MCF 10A (cell line): ENCODE data around the gene GMPR2. TPM values are rescaled to one million over a fixed set of nuclear protein-coding genes. Genes with fewer than 3 reads are reported as not detected.

Experiments
- BruUV-seq: library from RNA; stranded (reverse); fragments of 400-500 nt; replicated peaks from 2 replicates; lab custom pipeline; 2021; lab: Mats Ljungman, UMichigan
- CTCF ChIA-PET: fragments of 300-600 bp; sonication (Branson Sonifier 250); formaldehyde crosslinking; extraction: SDS; loops from one replicate; lab custom pipeline; 2021; ENCODE audit warnings: antibody characterized with exemption, inconsistent platforms; lab: Yijun Ruan, JAX
- POLR2A ChIA-PET: fragments of 300-600, 350-650 bp; sonication (Branson Sonifier 250); formaldehyde crosslinking; extraction: SDS; loops from one replicate; lab custom pipeline; 2020; ENCODE audit warnings: antibody characterized with exemption, inconsistent platforms; lab: Yijun Ruan, JAX
- DNase-seq: peaks from one replicate; pipeline ENCODE4 v3.0.0-alpha.2; 2018; ENCODE audit not compliant: unreplicated experiment
- H3K27ac Mint-ChIP-seq: one replicate; pipeline ENCODE4 v1.8.0; 2022; ENCODE audit warnings: mild to moderate bottlenecking, low read depth, mixed read lengths; ENCODE audit not compliant: unreplicated experiment
- H3K27me3 Mint-ChIP-seq: one replicate; pipeline ENCODE4 v1.8.0; 2022; ENCODE audit warnings: mixed read lengths; ENCODE audit not compliant: insufficient read depth, unreplicated experiment
- H3K36me3 Mint-ChIP-seq: one replicate; pipeline ENCODE4 v1.8.0; 2022; ENCODE audit warnings: mild to moderate bottlenecking, moderate library complexity, mixed read lengths; ENCODE audit not compliant: insufficient read depth, unreplicated experiment
- H3K4me1 Mint-ChIP-seq: one replicate; pipeline ENCODE4 v1.8.0; 2022; ENCODE audit warnings: mixed read lengths; ENCODE audit not compliant: insufficient read depth, unreplicated experiment
- H3K4me3 Mint-ChIP-seq: one replicate; pipeline ENCODE4 v1.8.0; 2022; ENCODE audit warnings: mild to moderate bottlenecking, moderate library complexity, mixed read lengths; ENCODE audit not compliant: unreplicated experiment
- H3K9me3 Mint-ChIP-seq: one replicate; pipeline ENCODE4 v1.8.0; 2022; ENCODE audit warnings: mixed read lengths; ENCODE audit not compliant: unreplicated experiment
- CTCF ChIP-seq: fragments of 200-600 bp; IDR thresholded peaks from one replicate; pipeline ENCODE4 v1.8.0; 2022; ENCODE audit warnings: antibody characterized with exemption, mild to moderate bottlenecking; ENCODE audit not compliant: unreplicated experiment
- intact Hi-C: fragments of 100-400 bp; cut with micrococcal nuclease; formaldehyde crosslinking; loops from 2 replicates; pipeline ENCODE4 v1.14.1; 2022
- total RNA-seq: library from RNA; stranded (reverse); gene quantifications from 2 replicates; pipeline ENCODE4 v1.2.3, GENCODE V29; 2022

The GMPR2 gene
- total RNA-seq, 1 experiment from 2014 or later: 77.3 TPM

DNA sequence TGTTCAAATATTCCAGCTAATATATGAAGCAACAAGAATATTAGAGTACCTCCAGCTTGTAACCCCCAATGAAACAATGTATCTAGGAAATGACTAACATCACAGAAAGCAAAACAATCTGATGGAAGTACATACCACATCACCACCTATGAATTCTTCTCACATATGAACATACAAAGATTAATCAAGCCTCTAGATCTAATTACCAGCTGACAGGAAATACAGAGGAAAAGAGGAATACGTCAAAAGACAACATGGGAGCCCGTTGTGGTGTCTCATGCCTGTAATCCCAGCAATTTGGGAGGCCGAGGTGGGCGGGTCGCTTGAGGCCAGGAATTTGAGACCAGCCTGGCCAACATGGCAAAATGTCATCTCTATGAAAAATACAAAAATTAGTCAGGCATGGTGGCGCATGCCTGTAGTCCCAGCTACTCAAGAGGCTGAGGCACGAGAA is 8.1 kb upstream of the GMPR2 start:
- Mint-ChIP-seq H3K4me1 (peaks cover 20% of the 10 kb centered on the region), H3K27ac (peak overlapping the region; percentile 73), H3K9me3 (no peaks in the 10 kb centered on the region), H3K4me3 (peak overlapping the region; percentile 43), H3K36me3 (peaks cover 44% of the 10 kb centered on the region), H3K27me3 (no peaks in the 10 kb centered on the region)
- peak; percentile 54 for DNase-seq
- ChIA-PET POLR2A (interaction anchor here (0.8 to 2.9 kb wide), 8 partner anchors 9 to 75 kb away, joined by 3 to 18 read pairs (median 4); partner anchors contain the start of genes CHMP4A, MDP1, NOP9 and TINF2), CTCF (interaction anchor here (0.6 to 2.3 kb wide), 3 partner anchors 8 to 219 kb away, joined by 3 to 7 read pairs (median 4); partner anchors contain the start of gene CIDEB)
- TF ChIP-seq CTCF: no peak
- BruUV-seq: no TSS peak
- intact Hi-C loops: no loop called here

GRCh38 chr14:24226473-24226872 is 6.3 kb upstream of the GMPR2 start:
- intact Hi-C loops: no loop called here
- ChIA-PET CTCF (interaction anchor here (1.3 to 2.3 kb wide), 3 partner anchors 17 to 106 kb away, joined by 3 to 7 read pairs (median 4); partner anchors contain the start of gene CIDEB), POLR2A (interaction anchor here (1.3 kb wide), 1 partner anchor 13 kb away, joined by 3 read pairs; the partner anchor contains the start of gene CHMP4A)
- peaks cover 20% of the 10 kb centered on the region for H3K4me1 Mint-ChIP-seq
- no peaks in the 10 kb centered on the region for H3K27me3 Mint-ChIP-seq
- no peak overlapping the region for H3K27ac Mint-ChIP-seq
- no TSS peak for BruUV-seq
- no peak overlapping the region for H3K4me3 Mint-ChIP-seq
- no peaks in the 10 kb centered on the region for H3K9me3 Mint-ChIP-seq
- no peak for TF ChIP-seq CTCF
- H3K36me3 Mint-ChIP-seq: peaks cover 51% of the 10 kb centered on the region
- DNase-seq: no peak

DNA sequence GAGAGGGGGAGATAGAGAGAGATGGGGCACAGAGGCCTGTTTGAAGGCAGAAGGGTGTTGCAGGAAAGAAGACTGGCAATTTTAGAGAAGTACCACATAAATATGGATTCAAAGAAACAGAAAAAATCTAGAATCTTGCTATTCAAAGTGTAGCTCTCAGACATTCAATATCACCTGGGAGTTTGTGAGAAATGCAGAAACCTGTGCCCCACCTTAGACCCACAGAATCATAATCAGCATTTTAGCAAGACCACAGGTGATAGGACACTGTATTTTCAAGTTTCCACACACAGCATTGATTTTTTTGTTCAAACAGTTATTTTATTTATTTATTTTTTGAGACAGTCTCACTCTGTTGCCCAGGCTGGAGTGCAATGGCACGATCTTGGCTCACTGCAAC is 3.8 kb upstream of the GMPR2 start:
- peaks cover 26% of the 10 kb centered on the region for H3K4me1 Mint-ChIP-seq
- intact Hi-C loops: no loop called here
- DNase-seq: no peak
- peaks cover 50% of the 10 kb centered on the region for H3K36me3 Mint-ChIP-seq
- CTCF ChIA-PET: interaction anchor here (0.8 to 1.9 kb wide), 2 partner anchors 69 to 79 kb away, joined by 3 to 9 read pairs; partner anchors contain the start of gene CIDEB
- no peak for TF ChIP-seq CTCF
- POLR2A ChIA-PET: interaction anchor here (0.6 to 1.6 kb wide), 5 partner anchors 9 to 71 kb away, joined by 3 to 5 read pairs (median 3); partner anchors contain the start of genes DHRS1, MDP1 and NOP9
- no peaks in the 10 kb centered on the region for H3K27me3 Mint-ChIP-seq
- no peak overlapping the region for H3K4me3 Mint-ChIP-seq
- H3K9me3 Mint-ChIP-seq: no peaks in the 10 kb centered on the region
- no peak overlapping the region for H3K27ac Mint-ChIP-seq
- BruUV-seq: no TSS peak

- H3K4me1 Mint-ChIP-seq: peaks cover 26% of the 10 kb centered on the region
- ChIA-PET CTCF (interaction anchor here (0.6 to 1.2 kb wide), 9 partner anchors 15 to 582 kb away, joined by 3 to 5 read pairs (median 3); partner anchors contain the start of gene CIDEB), POLR2A (interaction anchor here (0.6 to 2.5 kb wide), 16 partner anchors 11 to 659 kb away, joined by 3 to 14 read pairs (median 3); partner anchors contain the start of genes CHMP4A, IPO4, MDP1 and RNF31)
- no peaks in the 10 kb centered on the region for H3K9me3 Mint-ChIP-seq
- no peak for TF ChIP-seq CTCF
- H3K27ac Mint-ChIP-seq: peak overlapping the region; percentile 70
- DNase-seq: peak; percentile 23
- peaks cover 48% of the 10 kb centered on the region for H3K36me3 Mint-ChIP-seq
- no peaks in the 10 kb centered on the region for H3K27me3 Mint-ChIP-seq
- intact Hi-C loops: loop anchor here (1.0 kb wide), 1 partner anchor 15 kb away; the partner anchor contains the start of gene MDP1
- H3K4me3 Mint-ChIP-seq: peak overlapping the region; percentile 77
- TSS peak; percentile 61 for BruUV-seq
Observed at GRCh38 chr14:24231263-24232120, 1.2 kb upstream of the GMPR2 start.
